ENCODE results near the gene DLG2.

GRCh38 chr11:83521647-83522596 is 2105.2 kb downstream of the DLG2 start:
- TF ChIP-seq POLR2A (IDR thresholded peaks at IDR 0.05) (no peak), CTCF (IDR thresholded peaks at IDR 0.05) (no peak), POLR2AphosphoS5 (IDR thresholded peaks at IDR 0.05) (no peak), EP300 (IDR thresholded peaks at IDR 0.05) (no peak)

Data from suprapubic skin (tissue), 4 donors.